ENCODE results near the gene ZNF627. TPM values are rescaled to one million over a fixed set of nuclear protein-coding genes. Genes with fewer than 3 reads are reported as not detected.

ZNF627 gene
- total and polyA plus RNA-seq, 4 donors = 4.8 to 30.6 (median 8.8) TPM

DNA sequence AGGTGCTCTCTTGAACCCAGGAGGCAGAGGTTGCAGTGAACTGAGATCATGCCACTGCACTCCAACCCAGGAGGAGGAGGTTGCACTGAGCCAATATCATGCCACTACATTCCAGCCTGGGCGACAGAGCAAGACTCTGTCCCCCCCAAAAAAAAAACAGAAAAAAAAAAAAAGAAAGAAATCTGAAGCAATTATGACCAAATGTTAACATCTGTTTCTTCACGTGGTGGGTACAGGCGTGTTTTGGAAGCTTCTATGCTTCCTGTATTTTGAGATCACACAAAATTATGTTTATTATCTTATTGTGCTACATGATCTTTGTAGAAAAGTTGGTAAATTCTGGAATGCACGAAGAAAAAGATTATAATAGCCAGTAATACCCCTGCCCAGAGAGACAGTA, 17.2 kb upstream of the ZNF627 start:
- no peak overlapping the region for H3K4me3 ChIP-seq
- H3K27ac ChIP-seq (ENCODE audit: low read depth in 1 of 2, low read length in 1 of 2) = peak overlapping the region in 1 of 2 donors; percentile 20
- no peaks in the 10 kb centered on the region for H3K36me3 ChIP-seq (ENCODE audit: control insufficient read depth in 4 of 4, insufficient read depth in 4 of 4, low read length in 4 of 4)
- H3K9me3 ChIP-seq (ENCODE audit: control insufficient read depth in 4 of 4, insufficient read depth in 3 of 4, low read length in 3 of 4) = no peaks in the 10 kb centered on the region
- TF ChIP-seq CTCF (IDR thresholded peaks at IDR 0.05; ENCODE audit: control extremely low read depth, extremely low read depth) = no peak
- 36 to 62% methylated on average over 4 of the region's 4 CpGs for WGBS, 2 donors
- H3K4me1 ChIP-seq (ENCODE audit: control insufficient read depth in 5 of 5, insufficient read depth in 5 of 5, low read length in 5 of 5) = peaks cover 0 to 14% (median 11%) of the 10 kb centered on the region in 5 donors
- peaks cover 0 to 6% (median 0%) of the 10 kb centered on the region in 3 donors for H3K27me3 ChIP-seq (ENCODE audit: control insufficient read depth in 3 of 3, insufficient read depth in 3 of 3, low read length in 2 of 3)
- no peak for ATAC-seq (ENCODE audit: insufficient read depth, low FRiP score)
- DNase-seq = no peak
- no peak overlapping the region for H3K9ac ChIP-seq (ENCODE audit: insufficient read depth in 1 of 2, low read length in 2 of 2)

GRCh38 chr19:11581740-11582139, 15.5 kb upstream of the ZNF627 start:
- DNase-seq (peak in 1 of 3 donors; percentile 20), ATAC-seq (ENCODE audit: insufficient read depth, low FRiP score) (no peak)
- Histone ChIP-seq H3K36me3 (ENCODE audit: control insufficient read depth in 4 of 4, insufficient read depth in 4 of 4, low read length in 4 of 4) (no peaks in the 10 kb centered on the region), H3K27ac (ENCODE audit: low read depth in 1 of 2, low read length in 1 of 2) (peak overlapping the region in 1 of 2 donors; percentile 77), H3K9ac (ENCODE audit: insufficient read depth in 1 of 2, low read length in 2 of 2) (peak overlapping the region in 1 of 2 donors; percentile 11), H3K4me1 (ENCODE audit: control insufficient read depth in 5 of 5, insufficient read depth in 5 of 5, low read length in 5 of 5) (peaks cover 0 to 14% (median 9%) of the 10 kb centered on the region in 5 donors), H3K9me3 (ENCODE audit: control insufficient read depth in 4 of 4, insufficient read depth in 3 of 4, low read length in 3 of 4) (no peaks in the 10 kb centered on the region), H3K4me3 (no peak overlapping the region), H3K27me3 (ENCODE audit: control insufficient read depth in 3 of 3, insufficient read depth in 3 of 3, low read length in 2 of 3) (peaks cover 0 to 6% (median 0%) of the 10 kb centered on the region in 3 donors)
- no peak for TF ChIP-seq CTCF (IDR thresholded peaks at IDR 0.05; ENCODE audit: control extremely low read depth, extremely low read depth)
- 46 to 63% methylated on average over 3 of the region's 3 CpGs for WGBS, 2 donors

DNA sequence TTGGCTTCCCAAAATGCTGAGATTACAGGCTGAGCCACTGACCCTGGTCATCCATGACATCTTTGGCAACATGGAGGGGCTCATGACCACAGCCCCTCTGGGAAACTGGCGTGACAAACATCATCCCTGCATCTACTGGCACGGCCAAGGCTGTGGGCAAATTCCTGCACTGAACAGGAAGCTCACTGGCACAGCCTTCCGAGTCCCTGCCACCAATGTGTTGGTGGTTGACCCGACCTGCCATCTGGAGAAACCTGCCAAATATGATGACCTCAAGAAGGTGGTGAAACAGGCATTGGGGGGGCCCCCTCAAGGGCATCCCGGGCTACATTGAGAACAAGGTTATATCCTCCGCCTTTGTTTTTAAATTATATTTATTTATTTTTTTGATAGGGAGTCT, 11.0 kb upstream of the ZNF627 start:
- H3K4me1 ChIP-seq (ENCODE audit: control insufficient read depth in 5 of 5, insufficient read depth in 5 of 5, low read length in 5 of 5) = peaks cover 0 to 3% (median 0%) of the 10 kb centered on the region in 5 donors
- no peak for TF ChIP-seq CTCF (IDR thresholded peaks at IDR 0.05; ENCODE audit: control extremely low read depth, extremely low read depth)
- 29 to 58% methylated on average over 6 of the region's 6 CpGs for WGBS, 2 donors
- no peaks in the 10 kb centered on the region for H3K36me3 ChIP-seq (ENCODE audit: control insufficient read depth in 4 of 4, insufficient read depth in 4 of 4, low read length in 4 of 4)
- ATAC-seq (ENCODE audit: insufficient read depth, low FRiP score) = no peak
- no peak overlapping the region for H3K4me3 ChIP-seq
- no peaks in the 10 kb centered on the region for H3K27me3 ChIP-seq (ENCODE audit: control insufficient read depth in 3 of 3, insufficient read depth in 3 of 3, low read length in 2 of 3)
- no peak for DNase-seq
- H3K9ac ChIP-seq (ENCODE audit: insufficient read depth in 1 of 2, low read length in 2 of 2) = no peak overlapping the region
- no peak overlapping the region for H3K27ac ChIP-seq (ENCODE audit: low read depth in 1 of 2, low read length in 1 of 2)
- no peaks in the 10 kb centered on the region for H3K9me3 ChIP-seq (ENCODE audit: control insufficient read depth in 4 of 4, insufficient read depth in 3 of 4, low read length in 3 of 4)
